Mucosa of rectum (tissue), 2 donors: ENCODE data around the gene MIEF2.

Source experiments
- H3K27ac ChIP-seq, 2 donors: one replicate each; pipeline ENCODE4 v1.7.0; 2013; ENCODE audit warnings: inconsistent platforms in 2 of 2, low read depth in 2 of 2, low read length in 2 of 2
- H3K27me3 ChIP-seq, 2 donors: one replicate each; pipeline ENCODE4 v1.7.0; 2013; ENCODE audit warnings: low read length in 2 of 2; ENCODE audit not compliant: control insufficient read depth in 2 of 2, insufficient read depth in 2 of 2
- H3K36me3 ChIP-seq, 2 donors: one replicate each; pipeline ENCODE4 v1.7.0; 2013; ENCODE audit warnings: low read length in 2 of 2; ENCODE audit not compliant: control insufficient read depth in 2 of 2, insufficient read depth in 2 of 2
- H3K4me1 ChIP-seq, 2 donors: one replicate each; pipeline ENCODE4 v1.7.0; 2013; ENCODE audit warnings: low read length in 2 of 2, mild to moderate bottlenecking in 1 of 2; ENCODE audit not compliant: control insufficient read depth in 2 of 2, insufficient read depth in 2 of 2
- H3K4me3 ChIP-seq, 2 donors: one replicate each; pipeline ENCODE4 v1.7.0; 2013; ENCODE audit warnings: low read length in 2 of 2
- H3K9ac ChIP-seq, 2 donors: one replicate each; pipeline ENCODE4 v1.7.0; 2013; ENCODE audit warnings: low read length in 2 of 2, low read depth in 1 of 2, mild to moderate bottlenecking in 1 of 2
- H3K9me3 ChIP-seq, 2 donors: one replicate each; pipeline ENCODE4 v1.7.0; 2013; ENCODE audit warnings: low read length in 2 of 2; ENCODE audit not compliant: control insufficient read depth in 2 of 2
- donor health status: healthy.
- donor health status: Normal muscosa, but diverticular disease.

Gene MIEF2

DNA sequence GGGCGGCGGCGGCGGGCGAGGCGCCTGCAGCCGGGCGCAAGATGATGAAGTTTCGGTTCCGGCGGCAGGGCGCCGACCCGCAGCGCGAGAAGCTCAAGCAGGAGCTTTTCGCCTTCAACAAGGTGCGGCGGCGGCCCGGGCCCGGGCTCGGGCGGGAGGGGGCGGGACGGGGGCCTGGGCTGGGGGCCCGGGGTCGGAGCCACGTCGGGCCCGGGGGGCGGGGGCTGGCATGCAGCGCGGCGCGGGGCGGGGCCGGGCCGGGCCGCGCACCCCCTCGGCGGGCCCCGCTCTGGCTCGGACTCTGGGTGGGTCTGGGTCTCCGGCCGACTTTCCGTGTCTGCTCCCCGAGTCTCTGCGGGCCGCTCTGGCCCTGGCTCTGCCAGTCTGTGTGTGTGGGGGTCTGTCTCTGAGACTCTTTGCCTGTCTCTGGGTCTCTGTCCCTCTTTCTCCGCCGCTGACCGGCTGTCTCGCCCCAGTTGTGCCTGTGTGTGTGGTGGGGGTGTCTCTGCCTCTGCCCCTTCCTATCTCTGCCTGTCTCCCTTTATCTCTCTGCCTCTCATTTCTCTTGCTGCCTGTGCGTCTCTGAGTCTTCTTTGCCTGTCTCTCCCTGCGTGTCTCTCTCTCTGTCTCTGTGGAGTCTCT, 34.7 kb upstream of the MIEF2 start:
- peak overlapping the region; percentile 60 to 63 for H3K9ac ChIP-seq
- H3K9me3 ChIP-seq, result no peaks in the 10 kb centered on the region
- peaks cover 4 to 8% of the 10 kb centered on the region in 2 donors for H3K4me1 ChIP-seq
- H3K36me3 ChIP-seq, result no peaks in the 10 kb centered on the region
- peak overlapping the region; percentile 67 to 72 for H3K4me3 ChIP-seq
- H3K27ac ChIP-seq, result no peak overlapping the region
- H3K27me3 ChIP-seq, result no peaks in the 10 kb centered on the region

DNA sequence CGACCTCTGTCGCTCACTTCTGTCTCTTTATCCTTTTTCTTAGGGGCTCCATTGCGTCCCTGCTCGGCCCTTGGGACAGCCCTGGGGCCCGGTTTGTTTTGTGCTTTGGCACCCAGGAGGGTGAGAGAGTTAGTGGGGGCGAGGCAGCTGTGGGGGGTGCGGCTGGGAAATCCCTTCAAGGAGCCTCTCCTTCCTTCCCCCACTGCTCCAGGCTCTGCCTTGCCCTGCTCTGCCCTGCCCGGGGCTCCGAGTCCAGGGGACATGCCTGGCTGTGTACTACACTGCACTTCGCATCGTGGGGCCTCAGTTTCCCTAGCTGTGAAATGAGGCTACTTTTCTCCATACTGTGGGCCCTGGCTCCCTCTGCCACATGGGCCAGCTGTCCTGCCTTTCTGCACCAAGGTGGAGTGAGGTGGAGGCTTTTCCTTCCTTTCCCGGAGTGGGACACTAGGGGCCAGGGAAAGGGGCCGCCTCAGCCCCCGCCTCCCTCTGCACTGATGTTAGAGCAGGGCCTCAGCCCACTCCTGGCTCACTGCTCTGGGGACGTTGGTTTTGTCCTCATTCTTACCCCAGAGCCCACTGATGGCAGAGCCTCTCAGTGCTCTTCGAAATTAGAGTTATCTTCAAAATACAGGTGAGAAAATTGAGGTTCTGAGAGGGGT, 34.0 kb upstream of the MIEF2 start:
- Histone ChIP-seq H3K36me3 (no peaks in the 10 kb centered on the region), H3K4me1 (peaks cover 4 to 8% of the 10 kb centered on the region in 2 donors), H3K4me3 (peak overlapping the region; percentile 67 to 72), H3K9ac (peak overlapping the region; percentile 60 to 63), H3K27me3 (no peaks in the 10 kb centered on the region), H3K27ac (no peak overlapping the region), H3K9me3 (no peaks in the 10 kb centered on the region)

DNA sequence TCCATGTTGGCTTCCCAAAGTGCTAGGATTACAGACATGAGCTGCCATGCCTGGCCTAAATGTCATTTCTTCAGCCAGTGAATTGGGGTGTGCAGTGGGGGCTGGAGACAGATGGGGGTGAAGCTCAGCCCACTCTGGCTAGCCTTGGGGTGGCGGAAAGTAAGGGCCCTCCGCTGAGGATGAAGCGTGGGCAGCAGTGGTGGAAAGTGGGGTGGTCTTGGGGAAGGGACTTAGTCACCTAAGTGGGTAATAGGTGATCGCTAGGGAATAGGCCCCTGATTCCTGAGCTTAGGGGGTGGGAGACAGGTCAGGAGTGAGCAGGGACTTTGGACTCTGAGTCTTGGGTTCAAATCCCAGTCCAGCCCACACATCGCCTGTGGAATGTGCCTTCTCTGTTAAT, 32.8 kb upstream of the MIEF2 start:
- H3K27ac ChIP-seq, result no peak overlapping the region
- peaks cover 4 to 8% of the 10 kb centered on the region in 2 donors for H3K4me1 ChIP-seq
- H3K36me3 ChIP-seq, result no peaks in the 10 kb centered on the region
- no peaks in the 10 kb centered on the region for H3K9me3 ChIP-seq
- H3K27me3 ChIP-seq, result no peaks in the 10 kb centered on the region
- no peak overlapping the region for H3K4me3 ChIP-seq
- no peak overlapping the region for H3K9ac ChIP-seq

DNA sequence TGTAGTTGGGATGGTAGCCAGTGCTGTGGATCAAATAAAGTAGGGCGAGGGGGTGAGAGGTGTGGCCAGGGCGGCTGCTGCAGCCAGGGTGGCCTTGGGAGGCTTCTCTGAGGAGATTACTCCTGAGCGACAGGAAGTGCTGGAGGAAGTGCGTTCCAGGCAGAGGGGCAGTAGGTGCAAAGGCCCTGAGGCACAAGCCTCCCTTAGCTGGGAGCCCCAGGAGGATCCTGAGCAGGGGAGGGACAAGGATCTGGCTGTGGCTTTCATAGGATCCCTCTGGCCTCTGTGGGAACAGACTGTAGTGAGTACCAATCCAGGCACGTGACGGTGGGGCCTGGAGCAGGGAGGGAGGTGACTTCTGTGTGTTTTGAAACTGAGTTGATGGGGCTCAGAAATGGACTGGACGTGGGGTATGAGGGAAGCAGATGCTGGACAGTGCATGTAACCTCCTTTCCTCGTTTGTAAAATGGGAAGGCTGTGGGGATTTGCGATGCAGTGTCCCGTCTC, 32.2 kb upstream of the MIEF2 start:
- Histone ChIP-seq H3K9ac (no peak overlapping the region), H3K36me3 (no peaks in the 10 kb centered on the region), H3K9me3 (no peaks in the 10 kb centered on the region), H3K27me3 (no peaks in the 10 kb centered on the region), H3K4me3 (no peak overlapping the region), H3K4me1 (peaks cover 4 to 8% of the 10 kb centered on the region in 2 donors), H3K27ac (no peak overlapping the region)

DNA sequence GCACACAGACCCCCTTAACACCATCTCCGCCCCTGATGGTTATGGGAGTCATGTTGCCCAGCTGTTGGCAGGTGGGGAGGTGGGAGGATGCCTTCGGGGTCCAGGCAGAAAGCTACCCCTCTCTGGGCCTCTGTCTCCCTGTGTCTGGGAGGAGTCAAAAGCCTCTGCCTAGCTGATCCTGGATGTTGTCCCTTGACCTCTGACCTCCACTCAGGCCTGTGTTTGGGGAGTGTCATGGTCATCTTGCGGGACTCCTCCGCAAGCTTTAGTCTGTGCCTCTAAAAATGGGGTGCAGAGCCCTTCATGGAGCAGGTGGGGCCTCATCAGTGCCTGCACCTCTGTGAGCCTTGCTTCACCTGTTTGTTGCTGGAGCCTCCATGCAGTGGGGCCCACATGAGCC, 31.2 kb upstream of the MIEF2 start:
- Histone ChIP-seq H3K27ac (no peak overlapping the region), H3K9me3 (no peaks in the 10 kb centered on the region), H3K27me3 (no peaks in the 10 kb centered on the region), H3K36me3 (peaks cover 3 to 6% of the 10 kb centered on the region in 2 donors), H3K4me3 (no peak overlapping the region), H3K9ac (no peak overlapping the region), H3K4me1 (peaks cover 4 to 8% of the 10 kb centered on the region in 2 donors)

DNA sequence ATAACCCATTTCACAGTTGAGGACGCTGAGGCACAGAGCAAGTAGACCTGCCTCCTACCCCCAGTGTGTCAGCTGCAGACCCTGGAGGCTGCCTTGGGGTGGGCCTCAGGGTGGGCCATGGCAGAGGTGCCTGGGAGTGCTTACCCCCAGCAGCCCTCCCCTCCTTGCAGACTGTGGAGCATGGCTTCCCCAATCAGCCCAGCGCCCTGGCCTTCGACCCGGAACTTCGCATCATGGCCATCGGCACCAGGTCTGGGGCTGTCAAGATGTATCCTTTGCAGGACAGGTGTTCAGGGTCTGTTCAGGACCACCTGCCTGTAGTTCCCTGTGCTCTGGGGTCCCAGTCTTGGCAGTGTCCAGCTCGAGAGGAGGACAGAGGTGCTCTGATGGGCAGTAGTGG, 30.7 kb upstream of the MIEF2 start:
- Histone ChIP-seq H3K27ac (no peak overlapping the region), H3K4me1 (peaks cover 4 to 8% of the 10 kb centered on the region in 2 donors), H3K27me3 (no peaks in the 10 kb centered on the region), H3K9me3 (no peaks in the 10 kb centered on the region), H3K9ac (no peak overlapping the region), H3K36me3 (peaks cover 8% of the 10 kb centered on the region in 2 donors), H3K4me3 (no peak overlapping the region)

DNA sequence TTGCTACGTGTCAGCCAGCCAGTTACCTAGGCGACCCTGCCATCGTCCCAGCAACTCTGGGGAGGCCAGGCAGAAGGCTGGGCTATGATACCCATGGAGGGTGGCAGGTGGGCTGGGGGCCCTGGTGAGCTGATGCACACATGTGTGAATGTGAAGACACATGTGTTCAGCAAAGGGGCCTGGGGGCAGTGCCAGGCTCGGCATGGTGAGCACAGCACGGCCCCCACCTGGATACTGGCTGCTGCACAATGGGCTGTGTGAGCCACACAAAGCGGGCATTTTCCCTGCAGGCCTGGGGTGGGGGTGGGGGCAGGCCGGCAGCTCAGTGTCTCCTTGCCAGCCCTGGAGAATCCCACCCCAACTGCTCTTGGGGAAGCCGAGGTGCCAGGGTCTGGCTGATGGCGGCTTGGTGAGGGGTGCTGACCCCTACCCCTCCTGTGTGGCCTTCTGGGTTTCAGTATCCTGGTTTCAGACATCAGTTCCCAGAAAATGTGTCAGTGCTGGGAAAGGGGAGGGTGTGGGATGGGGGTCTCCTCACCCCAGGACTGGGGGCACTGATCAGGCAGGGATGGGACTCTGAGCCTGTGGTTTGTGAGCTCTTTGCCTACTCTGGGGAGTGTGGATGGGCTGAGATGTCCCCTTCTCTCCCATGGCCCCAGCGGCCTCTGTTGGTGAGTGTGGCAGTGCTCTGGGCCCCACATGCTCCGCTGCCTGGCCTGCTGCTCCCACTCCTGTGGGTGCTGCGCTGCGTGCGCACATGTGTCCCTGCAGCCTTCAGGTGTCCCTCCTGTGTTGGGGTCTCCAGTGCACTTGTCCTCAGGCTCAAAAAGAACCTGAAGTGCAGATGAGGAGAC, 29.9 kb upstream of the MIEF2 start:
- no peak overlapping the region for H3K9ac ChIP-seq
- no peaks in the 10 kb centered on the region for H3K27me3 ChIP-seq
- H3K4me1 ChIP-seq, result peaks cover 4 to 8% of the 10 kb centered on the region in 2 donors
- H3K27ac ChIP-seq, result no peak overlapping the region
- H3K36me3 ChIP-seq, result peaks cover 8 to 9% of the 10 kb centered on the region in 2 donors
- H3K9me3 ChIP-seq, result no peaks in the 10 kb centered on the region
- H3K4me3 ChIP-seq, result no peak overlapping the region

DNA sequence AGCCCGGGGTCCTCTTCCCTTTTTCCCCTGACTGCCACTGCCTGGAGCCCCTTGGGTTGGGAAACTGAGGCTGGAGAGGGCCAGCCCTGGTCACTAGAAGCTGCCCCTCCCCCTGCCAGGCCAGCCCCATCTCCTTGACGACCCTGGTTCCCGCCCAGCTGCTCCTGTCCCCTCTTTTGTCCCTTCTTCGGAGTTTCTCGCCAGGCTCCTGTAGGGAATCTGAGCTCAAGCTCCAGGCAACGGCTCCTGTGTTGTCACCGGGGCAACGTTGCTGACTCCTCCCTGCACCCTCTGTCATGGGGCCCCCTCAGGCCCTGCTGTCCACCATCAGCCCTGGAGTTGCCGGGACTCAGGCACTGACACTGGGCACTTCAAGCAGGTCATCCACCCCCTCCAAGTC, 29.3 kb upstream of the MIEF2 start:
- no peaks in the 10 kb centered on the region for H3K27me3 ChIP-seq
- H3K4me3 ChIP-seq, result no peak overlapping the region
- H3K4me1 ChIP-seq, result peaks cover 4 to 5% of the 10 kb centered on the region in 2 donors
- no peaks in the 10 kb centered on the region for H3K9me3 ChIP-seq
- H3K36me3 ChIP-seq, result peaks cover 8 to 9% of the 10 kb centered on the region in 2 donors
- no peak overlapping the region for H3K27ac ChIP-seq
- no peak overlapping the region for H3K9ac ChIP-seq

DNA sequence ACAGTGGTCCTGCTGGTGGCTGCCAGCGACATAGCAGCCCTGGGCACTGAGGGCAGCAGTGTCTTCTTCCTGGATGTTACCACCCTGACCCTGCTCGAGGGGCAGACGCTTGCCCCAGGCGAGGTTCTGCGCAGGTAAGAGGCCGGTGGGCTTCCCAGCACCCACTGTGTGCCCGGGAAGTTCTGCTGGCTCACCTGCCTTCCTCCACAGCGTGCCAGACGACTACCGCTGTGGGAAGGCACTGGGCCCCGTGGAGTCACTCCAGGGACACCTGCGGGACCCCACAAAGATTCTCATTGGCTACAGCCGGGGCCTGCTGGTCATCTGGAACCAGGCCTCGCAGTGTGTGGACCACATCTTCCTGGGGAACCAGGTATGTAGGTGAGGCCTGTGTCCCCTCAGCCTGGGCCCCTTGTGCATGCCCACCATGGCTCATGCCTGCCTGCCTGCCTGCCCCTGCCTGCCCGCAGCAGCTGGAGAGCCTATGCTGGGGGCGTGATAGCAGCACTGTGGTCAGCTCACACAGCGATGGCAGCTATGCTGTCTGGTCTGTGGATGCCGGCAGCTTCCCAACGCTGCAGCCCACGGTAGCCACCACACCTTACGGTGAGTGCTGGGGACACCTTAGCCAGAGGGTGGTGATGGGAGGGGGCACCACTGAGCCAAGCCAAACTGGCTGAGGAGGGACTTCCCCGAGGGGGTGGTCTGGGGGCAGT, 26.5 kb upstream of the MIEF2 start:
- Histone ChIP-seq H3K9me3 (no peaks in the 10 kb centered on the region), H3K36me3 (peaks cover 8 to 17% of the 10 kb centered on the region in 2 donors), H3K9ac (no peak overlapping the region), H3K4me3 (no peak overlapping the region), H3K27ac (no peak overlapping the region), H3K27me3 (no peaks in the 10 kb centered on the region), H3K4me1 (no peaks in the 10 kb centered on the region)
